HG03039 (cell line): ENCODE data around the gene RPL10.
"Not testable (repeated sequence)": the region's sequence is repeated elsewhere in the genome, so short reads cannot be mapped to it uniquely, and the experiment has no call there.

ENCODE experiments used
- ATAC-seq: cut with Tn5 transposase; IDR thresholded peaks from one replicate; pipeline ENCODE4 v1.9.1; 2021; ENCODE audit warnings: mild to moderate bottlenecking, moderate library complexity; ENCODE audit not compliant: unreplicated experiment

Gene RPL10

DNA sequence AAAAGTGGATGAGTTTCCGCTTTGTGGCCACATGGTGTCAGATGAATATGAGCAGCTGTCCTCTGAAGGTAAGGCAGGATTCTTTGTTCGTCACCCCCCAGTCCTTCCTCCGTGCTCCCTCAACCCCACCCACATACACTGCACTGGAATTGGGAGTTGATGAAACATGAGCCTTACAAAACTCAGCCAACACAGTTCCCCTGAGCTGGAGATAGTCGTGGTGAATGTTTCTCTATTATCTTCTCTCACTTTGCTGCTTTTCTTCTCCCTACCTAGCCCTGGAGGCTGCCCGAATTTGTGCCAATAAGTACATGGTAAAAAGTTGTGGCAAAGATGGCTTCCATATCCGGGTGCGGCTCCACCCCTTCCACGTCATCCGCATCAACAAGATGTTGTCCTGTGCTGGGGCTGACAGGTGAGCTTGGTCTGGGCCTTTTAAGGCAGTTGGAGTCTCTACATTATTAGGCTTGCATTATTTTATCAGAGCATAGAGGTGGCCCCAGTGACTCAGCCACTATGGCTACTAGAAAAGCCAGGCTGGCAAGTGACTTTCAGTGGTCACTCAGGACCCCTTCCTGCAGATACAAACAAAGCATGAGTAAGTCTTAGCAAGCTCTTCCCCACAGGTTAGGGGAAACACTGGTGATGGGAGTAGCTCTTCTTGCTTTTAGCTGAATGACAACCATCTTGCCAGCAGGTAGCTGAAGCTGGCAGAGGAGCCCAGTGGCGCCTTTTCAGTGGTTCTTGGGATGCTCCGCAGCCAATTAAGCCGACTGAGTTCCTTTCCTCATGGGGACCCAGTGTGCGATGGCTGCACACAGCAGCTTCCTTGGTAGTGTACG is 1.6 kb downstream of the RPL10 start:
- ATAC-seq, result no peak

DNA sequence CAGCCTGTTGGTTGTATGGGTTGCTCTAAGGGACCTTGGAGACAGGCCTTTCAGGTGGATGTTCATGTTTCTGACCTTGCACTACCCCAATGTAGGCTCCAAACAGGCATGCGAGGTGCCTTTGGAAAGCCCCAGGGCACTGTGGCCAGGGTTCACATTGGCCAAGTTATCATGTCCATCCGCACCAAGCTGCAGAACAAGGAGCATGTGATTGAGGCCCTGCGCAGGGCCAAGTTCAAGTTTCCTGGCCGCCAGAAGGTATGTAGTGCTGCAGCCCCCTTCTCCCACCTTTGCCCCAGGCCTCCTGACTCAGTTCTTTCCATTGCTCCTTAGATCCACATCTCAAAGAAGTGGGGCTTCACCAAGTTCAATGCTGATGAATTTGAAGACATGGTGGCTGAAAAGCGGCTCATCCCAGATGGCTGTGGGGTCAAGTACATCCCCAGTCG is 2.2 kb downstream of the RPL10 start:
- not testable (repeated sequence) for ATAC-seq

DNA sequence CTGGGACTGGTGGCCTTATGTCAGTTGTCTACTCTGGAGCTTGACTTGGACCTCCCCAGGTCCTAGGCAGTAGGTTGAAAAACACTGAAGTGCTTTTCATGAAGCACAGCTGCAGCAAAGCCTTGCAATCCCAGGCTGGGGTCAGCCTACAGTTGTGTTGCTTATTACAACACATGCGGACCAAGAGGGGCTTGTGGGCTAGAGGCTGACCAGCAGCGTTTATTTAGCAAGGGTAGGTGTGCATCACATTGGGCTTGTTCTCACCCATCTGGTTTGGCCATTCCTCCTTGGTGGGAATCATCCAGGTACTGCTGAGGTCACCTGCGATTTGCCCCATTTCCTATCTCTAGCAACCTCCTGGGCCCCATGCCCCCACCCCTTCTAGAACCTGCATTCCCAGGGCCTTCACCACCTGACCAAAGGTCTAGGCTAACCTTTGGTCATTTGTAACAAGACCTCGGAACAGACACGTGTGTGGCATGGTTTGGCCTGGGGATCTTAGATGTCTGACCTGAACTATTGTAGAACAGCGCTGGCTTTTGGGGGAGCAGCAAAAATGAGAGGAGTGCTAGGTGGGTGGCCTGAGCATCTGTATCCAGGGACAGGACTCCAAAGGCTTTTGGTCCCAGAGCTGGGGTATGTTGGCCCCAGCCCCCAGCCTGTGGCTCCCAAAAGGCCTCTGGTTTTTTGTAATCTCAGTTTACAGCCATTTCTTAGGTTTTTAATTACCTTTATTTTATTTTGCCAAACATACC is 3.0 kb downstream of the RPL10 start:
- no peak for ATAC-seq

DNA sequence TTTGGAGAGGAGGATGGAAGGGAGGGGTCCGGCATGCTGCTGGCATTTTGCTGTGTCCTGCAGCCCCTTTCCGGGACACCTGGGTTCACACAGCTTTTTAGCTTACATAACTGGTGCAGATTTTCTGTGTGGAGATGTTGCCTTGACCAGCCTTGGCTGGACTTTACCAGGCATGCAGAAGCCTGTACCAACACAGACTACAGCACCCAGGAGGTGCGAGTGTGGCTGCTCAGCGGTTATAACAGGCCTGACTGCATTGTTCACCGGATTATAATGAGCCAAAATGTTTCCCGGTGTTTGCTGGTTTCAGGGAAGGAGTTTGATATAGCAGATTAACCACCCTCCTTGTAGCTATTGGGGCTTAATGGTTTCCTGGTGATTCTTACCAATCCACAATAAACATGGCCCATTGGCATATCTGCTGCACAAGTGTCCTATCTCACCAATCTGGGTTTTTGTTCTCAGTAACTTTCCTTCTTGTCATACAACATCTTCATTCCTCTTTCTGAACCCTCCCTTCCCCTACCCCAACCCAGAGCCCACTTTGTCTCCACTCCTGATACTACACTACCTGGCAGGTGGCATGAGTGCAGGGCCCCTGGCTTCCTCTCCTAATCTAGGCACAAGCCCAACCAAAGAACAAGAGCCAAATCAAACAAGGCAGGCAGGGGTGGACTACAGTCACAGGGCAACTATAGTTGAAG is 3.9 kb downstream of the RPL10 start:
- no peak for ATAC-seq

DNA sequence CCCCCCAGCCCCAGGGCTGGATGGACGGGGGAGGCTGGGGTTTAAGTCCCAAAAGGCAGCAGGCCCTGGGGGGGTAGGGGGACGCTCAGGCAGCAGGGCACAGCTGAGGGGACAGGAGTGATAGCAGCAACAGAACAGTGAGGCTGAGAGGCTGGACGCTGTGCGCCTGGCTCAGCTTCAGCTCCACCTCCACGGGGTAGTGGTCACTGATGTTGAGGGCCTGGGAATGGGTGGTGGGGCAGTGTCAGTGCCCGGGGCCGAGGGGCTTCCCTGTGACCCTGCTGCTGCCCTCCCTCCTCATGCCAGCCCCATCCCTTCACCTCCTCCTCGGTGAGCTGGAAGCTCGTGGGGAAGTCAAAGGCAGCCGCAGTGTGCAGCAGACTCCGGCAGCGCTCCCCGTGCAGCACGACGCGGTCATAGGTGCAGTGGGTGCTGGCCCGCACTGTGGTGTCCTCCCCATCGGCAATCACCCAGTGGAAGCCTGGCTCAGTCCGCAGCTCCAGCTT is 4.5 kb downstream of the RPL10 start:
- no peak for ATAC-seq

DNA sequence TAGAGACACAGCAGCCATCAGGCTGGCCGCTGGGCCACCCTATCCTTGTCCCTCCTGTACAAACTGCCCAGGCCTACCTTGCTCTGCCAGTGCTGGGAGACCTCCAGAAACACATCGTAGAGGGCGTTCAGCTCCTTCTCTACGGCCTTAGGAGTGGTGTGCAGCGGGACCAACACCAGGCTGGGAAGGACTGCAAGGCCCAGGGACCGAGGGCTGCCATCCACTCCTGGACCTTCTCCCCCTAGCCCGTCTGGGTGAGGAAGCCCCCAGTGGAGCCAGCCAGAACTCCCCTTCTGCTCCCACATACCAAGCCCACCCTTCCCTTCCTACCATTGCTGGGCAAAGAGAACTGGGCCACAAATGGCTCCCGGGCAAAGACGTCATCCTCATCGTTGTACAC is 5.0 kb downstream of the RPL10 start:
- no peak for ATAC-seq

DNA sequence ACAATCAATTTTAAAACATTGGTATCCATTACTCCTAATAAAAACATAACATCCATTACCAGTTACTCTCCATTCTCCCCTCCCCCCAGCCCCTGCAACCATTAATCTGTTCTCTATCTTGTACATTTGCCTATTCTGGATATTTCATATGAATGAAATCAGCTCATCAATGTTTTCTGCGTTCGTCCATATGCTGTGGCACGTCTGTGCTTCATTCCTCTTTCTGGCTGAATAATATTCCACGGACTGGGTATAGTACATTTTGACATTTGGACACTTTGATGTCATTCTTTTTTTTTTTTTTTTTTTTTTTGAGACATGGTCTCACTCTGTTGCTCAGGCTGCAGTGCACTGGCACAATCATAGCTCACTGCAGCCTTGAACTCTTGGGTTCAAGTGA is 5.7 kb downstream of the RPL10 start:
- ATAC-seq, result no peak

DNA sequence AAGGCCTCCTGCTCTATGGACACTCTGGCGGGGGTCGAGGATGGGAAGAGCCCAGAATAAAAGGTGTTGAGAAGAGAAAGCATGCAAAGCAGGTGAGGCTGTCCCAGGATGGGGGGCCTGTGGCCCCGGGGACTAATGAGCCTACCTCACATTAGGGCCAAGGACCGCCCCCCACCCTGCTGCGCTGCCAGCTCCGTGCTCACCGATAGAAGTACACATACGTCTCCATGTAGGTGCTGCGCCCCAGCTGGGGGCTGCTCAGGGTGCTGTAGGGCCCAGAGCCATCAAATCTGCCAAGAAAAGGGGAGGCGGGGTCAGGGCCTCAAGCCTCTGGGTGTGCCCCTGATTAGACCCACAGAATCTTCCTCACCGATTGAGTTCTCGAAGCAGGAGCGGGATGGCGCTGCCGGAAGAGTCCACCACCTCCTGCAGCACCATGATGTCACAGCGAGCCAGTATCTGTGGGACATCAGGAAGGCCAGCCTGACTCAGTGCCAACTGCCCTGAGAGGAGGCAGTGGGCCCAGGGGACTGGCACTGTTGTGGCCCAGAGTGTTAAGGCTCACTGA is 6.5 kb downstream of the RPL10 start:
- no peak for ATAC-seq

DNA sequence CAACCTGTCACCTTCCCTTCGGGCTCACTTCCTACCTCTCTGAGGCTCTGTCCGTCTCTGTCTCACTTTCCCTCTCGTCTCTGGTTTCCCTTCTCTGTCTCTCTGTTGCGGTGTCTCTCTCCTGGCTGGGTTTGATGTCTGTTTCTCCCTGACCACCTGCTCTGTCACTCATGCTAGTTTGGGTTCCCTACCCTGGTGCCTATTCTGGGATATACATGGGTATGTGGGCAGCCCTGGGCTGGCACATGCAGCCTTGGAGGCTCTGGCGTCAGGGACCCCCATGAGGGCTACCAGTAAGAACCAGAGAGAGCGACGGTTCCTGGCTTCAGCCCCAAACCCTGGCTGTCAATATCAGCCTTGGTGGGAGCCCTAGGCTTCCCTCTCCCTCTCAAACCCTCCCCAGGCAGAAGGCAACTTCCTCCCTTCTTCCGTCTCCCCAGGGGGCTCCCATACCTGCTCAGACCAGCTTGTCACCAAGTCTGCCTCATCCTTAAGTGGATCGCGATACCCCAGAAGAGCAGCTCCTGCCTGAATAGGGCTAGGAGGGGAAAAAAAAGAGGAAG is 10.6 kb downstream of the RPL10 start:
- ATAC-seq, result no peak

DNA sequence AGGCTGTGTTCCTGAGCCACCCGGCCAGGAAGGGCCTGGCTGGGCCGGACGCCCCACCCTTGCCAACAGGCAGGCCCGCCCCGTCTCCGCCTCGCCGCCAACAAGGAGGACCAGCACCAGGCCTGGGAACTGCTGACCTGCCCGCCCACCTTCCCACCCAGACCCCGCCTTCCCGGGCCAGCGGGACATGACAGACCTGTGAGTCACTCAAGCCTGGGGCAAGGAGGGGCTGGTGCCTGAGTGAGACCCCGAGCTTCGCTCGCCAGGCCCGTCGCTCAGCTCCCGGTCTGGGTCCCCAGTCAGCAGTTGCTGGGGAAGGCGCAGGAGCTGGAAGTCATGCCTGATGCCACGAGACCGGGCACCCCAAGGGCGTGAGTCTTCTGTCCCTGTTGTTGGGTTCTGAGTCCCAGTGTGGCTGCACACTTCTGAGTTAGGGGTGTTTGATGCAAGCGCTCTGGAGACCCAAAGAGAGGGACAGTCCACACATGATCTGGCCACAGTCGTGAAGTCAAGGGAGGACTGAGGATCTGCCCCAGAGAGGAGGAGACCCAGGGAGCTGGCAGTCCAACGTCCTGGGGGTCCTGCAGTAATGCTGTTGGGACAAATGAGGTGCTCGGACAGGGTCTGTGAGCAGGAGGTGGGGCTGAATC is 11.2 kb downstream of the RPL10 start, which contains the start of gene DNASE1L1:
TSS of gene DNASE1L1 (minus strand) at position 33 of the 650 bp plus-strand sequence. CDS start 3,686 bp downstream, outside the sequence.
- no peak for ATAC-seq

DNA sequence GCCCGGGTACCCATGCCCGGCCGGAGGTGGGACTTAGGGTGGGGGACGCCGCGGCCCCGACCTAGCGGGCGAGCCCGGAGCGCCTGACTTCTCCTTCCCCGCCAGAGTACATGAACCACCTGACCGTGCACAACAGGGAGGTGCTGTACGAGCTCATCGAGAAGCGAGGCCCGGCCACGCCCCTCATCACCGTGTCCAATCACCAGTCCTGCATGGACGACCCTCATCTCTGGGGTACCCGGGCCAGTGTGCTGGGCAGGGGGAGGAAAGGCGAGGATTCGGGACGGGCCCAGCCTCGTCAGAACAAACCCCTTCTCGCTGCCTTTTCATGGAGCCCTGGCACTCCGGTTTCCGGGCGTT is 13.8 kb downstream of the RPL10 start:
- ATAC-seq, result peak; percentile 42

DNA sequence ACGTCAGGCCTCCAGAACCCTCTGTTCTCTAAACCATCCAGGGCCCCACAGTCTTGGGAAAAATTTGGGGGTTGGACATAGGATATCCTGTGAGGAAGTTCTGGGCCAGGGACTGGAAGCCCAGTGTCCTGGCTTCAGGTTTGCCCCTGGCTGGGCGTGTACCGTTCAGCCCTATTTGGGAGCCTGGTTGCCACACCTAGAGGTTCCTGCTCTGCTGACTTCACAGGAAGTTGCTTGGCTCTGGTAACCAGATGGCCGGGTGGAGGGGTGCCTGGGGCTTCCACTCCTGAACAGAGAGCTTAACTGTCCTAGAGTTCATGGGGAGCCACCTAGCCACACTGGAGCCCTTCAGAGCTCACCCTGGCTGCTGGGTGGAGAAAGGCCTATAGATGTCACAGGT is 14.3 kb downstream of the RPL10 start:
- no peak for ATAC-seq

DNA sequence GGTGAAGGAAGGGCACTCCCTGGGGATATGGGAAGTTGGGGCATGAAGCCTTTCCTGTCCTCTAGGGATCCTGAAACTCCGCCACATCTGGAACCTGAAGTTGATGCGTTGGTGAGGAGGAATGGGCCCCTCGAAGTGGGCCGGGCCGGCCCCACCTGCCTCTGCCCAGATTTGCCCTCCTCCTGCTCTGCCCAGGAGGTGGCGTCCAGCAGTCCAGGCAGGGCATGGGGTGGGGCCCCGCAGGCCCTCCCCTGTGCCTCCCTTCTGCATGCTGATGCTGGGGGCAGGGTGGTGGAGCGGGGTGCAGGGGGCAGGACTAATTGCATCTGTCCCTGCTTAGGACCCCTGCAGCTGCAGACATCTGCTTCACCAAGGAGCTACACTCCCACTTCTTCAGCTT is 15.0 kb downstream of the RPL10 start:
- ATAC-seq, result no peak

DNA sequence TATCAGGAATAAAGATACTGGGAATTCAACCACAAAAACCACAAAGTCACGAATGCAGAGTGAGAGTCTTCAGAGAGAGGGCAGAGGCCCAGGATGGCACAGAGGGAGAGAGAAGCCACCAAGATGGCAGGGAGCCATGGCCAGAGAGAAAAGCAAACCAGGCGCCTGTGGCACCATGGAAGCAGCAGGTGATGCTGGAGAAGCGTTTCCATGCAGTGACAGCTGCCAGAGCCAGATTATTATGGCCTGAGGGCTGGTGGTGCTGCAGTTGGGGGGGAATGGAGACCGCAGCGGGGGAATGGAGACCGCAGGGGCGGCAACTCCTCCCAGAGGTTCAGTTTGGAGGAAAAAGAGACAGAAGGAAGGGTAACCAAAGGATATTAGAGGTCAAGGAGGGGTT is 19.0 kb downstream of the RPL10 start:
- no peak for ATAC-seq

DNA sequence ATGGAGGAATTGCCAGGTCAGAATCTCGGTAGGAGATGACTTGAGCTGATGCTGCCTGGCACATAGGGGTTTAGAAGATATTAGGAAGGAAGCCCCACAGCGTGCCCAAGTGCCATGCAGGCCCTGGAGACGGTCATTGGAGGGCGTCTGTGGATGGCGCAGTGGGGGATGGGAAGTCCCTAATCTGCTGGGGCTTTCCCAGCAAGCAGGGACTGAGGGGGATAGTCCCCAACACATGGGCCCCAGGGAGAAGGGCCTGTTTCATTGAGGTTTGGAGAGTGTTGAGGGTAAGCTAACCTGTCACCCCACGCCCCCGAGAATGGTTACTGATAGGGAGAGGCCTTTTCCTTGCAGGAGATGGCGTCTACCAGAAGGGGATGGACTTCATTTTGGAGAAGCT is 21.0 kb downstream of the RPL10 start:
- ATAC-seq, result no peak

DNA sequence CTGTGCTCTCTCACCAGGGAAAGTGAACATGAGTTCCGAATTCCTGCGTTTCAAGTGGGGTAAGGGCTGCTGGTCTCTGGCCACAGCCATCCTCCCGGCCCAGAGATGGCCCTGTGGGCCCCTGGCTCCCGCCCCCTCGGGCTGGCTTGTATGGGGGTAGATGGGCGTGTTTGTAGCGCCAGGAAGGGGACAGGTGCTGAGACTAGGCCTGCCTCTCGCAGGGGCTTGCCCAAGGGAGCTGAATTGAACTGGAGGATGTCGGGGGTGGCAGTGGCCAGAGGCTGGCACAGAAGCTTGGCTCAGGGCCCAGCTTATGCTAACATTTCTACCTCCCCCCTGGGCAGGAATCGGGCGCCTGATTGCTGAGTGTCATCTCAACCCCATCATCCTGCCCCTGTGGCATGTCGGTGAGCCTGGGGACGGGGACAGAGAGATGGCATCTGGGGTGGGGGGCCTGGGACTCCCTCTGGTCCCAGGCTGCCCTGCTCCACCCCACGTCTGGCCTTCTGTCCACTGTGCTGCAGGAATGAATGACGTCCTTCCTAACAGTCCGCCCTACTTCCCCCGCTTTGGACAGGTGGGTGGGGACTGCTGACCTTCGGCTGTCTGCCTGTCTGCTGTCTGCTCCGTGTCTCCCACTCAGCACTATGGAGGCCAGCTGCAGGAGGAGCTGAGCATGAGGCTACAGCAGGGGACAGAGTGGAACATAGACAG is 21.7 kb downstream of the RPL10 start:
- ATAC-seq, result no peak

DNA sequence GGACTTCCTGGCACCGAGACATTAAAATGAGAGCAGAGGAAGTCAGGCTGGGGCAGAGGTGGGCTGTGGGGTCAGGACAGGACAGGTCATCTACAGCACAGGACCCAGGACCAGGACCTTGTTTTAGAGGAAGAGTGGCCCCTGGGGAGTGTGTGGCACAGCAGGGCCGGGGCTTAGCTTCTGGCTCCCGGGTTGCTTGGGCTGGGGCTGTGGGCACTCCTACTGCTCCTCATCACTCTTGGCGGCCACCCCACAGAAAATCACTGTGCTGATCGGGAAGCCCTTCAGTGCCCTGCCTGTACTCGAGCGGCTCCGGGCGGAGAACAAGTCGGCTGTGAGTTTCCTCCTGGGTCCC is 22.2 kb downstream of the RPL10 start:
- no peak for ATAC-seq

DNA sequence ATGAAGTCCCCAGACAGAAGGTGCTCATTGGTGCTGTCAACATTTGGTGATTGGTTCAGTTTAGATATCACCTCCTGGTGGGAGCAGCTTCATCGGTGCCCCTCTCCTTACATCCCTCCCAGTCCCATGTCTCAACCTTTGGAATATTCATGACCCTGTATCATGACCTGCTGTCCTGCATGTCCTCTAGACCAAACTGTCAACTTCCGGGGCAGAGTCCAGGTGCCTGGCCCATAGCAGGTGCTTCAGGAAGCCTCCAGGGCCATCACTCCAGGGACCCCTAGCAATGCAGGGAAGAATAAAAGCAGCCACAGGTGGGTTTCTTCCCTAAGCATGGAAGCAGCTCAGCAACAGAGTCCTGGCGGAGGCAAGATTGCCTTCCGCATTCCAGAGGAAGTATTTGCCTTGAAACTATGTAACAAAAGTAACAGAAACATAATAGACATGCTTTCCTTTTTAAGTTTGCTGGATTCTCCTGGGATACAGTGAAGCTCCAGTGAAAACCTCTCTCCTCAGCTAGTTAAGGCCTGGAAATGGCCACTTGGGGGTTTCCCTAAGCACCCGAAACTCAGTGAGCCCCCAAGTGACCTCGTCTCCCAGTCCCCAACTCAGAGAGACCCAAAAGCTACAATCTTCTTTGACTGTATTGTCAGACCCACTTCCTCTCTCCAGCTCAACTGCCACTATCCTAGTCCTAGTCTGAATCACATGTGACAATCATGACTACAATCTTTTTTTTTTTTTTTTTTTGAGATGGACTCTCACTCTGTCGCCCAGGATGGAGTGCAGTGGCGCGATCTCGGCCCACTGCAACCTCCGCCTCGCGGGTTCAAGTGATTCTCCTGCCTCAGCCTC is 29.0 kb downstream of the RPL10 start:
- no peak for ATAC-seq
